Right lobe of liver (tissue), 6 donors: ENCODE results near the gene PCNX2. TPM values are rescaled to one million over a fixed set of nuclear protein-coding genes. Genes with fewer than 3 reads are reported as not detected.

Experiments used
- ATAC-seq, 4 donors: fragments of 200-7000 bp; cut with Tn5 transposase; one replicate each; pipeline ENCODE4 v1.9.1; 2020; ENCODE audit warnings: mild to moderate bottlenecking in 4 of 4, moderate library complexity in 4 of 4
- DNase-seq, 3 donors: peaks; one replicate each; pipeline ENCODE4 v3.0.0-alpha.2; 2020
- H3K27ac ChIP-seq, 3 donors: fragments of 200-600 bp; one replicate each; pipeline ENCODE4 v1.8.0; 2022
- H3K27me3 ChIP-seq, 2 donors: fragments of 200-600 bp; one replicate each; pipeline ENCODE4 v1.8.0; 2022
- H3K36me3 ChIP-seq, 4 donors: fragments of 200-600 bp; sonication (generic) in 1 of 4; one replicate each; pipeline versions ENCODE4 v1.5.1 to v1.8.0; 2017 to 2022; ENCODE audit warnings: control low read depth in 1 of 4
- H3K4me1 ChIP-seq, 4 donors: fragments of 200-600 bp; sonication (generic) in 1 of 4; one replicate each; pipeline versions ENCODE4 v1.5.1 to v1.8.0; 2017 to 2022; ENCODE audit warnings: control low read depth in 1 of 4
- H3K4me3 ChIP-seq, 3 donors: fragments of 200-600 bp; one replicate each; pipeline ENCODE4 v1.8.0; 2022
- H3K9me3 ChIP-seq, 4 donors: fragments of 200-600 bp; sonication (generic) in 1 of 4; one replicate each; pipeline versions ENCODE4 v1.5.1 to v1.8.0; 2017 to 2022; ENCODE audit warnings: control low read depth in 1 of 4
- POLR2A ChIP-seq: fragments of 450-650 bp; IDR thresholded peaks from one replicate; pipeline ENCODE4 v1.6.1; 2017; ENCODE audit warnings: antibody characterized with exemption, mild to moderate bottlenecking
- whole genome bisulfite sequencing: methylation state at CpG from one replicate; pipeline ENCODE4 v1.1.6; 2018; ENCODE audit warnings: low coverage, low lambda C conversion rate; ENCODE audit not compliant: insufficient coverage; ENCODE audit errors: missing lambda C conversion rate; 5-methylcytosine and 5-hydroxymethylcytosine counted together
- intact Hi-C, 2 donors: fragments of 100-400 bp; cut with DNase I; formaldehyde crosslinking; loops; one replicate each; pipeline versions ENCODE4 v1.11.2 to v1.14.1; 2022
- total RNA-seq, 6 experiments: library from RNA; depleted of rRNA in 2 of 6; stranded (reverse); fragments of >200 nt in 2 of 6; fragmentation: NEBNext Ultra II Directional in 3 of 6; extraction: Animal tissue kit (Norgen Biotek cat#: 25700) in 3 of 6; gene quantifications; one replicate each; pipeline versions ENCODE4 v1.1.0 to v1.2.4, GENCODE V29; 2016 to 2023
- TF ChIP-seq, protein P1 (sequence below), 4 donors: fragments of 200-600 bp in 3 of 4; fragments of 450-650 bp in 1 of 4; IDR thresholded peaks; one replicate each; pipeline versions ENCODE4 v1.5.1 to v1.8.0; 2016 to 2022; ENCODE audit warnings: antibody characterized with exemption in 4 of 4, mild to moderate bottlenecking in 2 of 4
- donor health status: DM: no; HTN: yes; CAD: no.
- donor health status: DM: no; HTN: no; CAD: no.
- donor health status: DM: no; HTN: no; CAD: no.
- donor health status: DM: no; HTN: yes; CAD: no.
- donor health status: DM: no; HTN: yes; CAD: no.

The PCNX2 gene
- total RNA-seq, 6 experiments from 2014 or later: 0.35 to 3.4 (median 0.82) TPM

DNA sequence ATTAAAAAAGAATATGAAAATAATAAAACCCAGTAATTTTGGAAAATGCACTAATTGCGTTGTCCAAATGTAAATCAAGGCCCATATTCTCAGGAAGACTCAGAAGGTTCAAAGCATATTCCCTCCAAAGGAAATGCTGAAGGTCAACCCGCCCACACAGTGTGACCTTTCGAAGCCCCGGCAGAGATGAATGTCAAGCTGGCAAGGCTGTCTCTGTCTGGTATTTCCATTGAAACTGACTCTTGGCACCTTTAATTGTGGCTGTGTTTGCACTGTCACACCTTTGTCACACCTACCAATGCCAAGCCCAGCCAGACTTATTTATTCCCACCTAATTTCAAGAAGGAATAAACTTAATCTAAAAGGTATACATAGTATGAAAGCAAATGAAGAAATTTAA, 262.6 kb downstream of the PCNX2 start:
- Histone ChIP-seq H3K36me3 (no peaks in the 10 kb centered on the region), H3K9me3 (no peaks in the 10 kb centered on the region), H3K4me1 (no peaks in the 10 kb centered on the region), H3K4me3 (no peak overlapping the region), H3K27ac (no peak overlapping the region), H3K27me3 (no peaks in the 10 kb centered on the region)
- intact Hi-C loops: no loop called here
- ATAC-seq (no peak), DNase-seq (no peak)
- TF ChIP-seq, protein P1, sequence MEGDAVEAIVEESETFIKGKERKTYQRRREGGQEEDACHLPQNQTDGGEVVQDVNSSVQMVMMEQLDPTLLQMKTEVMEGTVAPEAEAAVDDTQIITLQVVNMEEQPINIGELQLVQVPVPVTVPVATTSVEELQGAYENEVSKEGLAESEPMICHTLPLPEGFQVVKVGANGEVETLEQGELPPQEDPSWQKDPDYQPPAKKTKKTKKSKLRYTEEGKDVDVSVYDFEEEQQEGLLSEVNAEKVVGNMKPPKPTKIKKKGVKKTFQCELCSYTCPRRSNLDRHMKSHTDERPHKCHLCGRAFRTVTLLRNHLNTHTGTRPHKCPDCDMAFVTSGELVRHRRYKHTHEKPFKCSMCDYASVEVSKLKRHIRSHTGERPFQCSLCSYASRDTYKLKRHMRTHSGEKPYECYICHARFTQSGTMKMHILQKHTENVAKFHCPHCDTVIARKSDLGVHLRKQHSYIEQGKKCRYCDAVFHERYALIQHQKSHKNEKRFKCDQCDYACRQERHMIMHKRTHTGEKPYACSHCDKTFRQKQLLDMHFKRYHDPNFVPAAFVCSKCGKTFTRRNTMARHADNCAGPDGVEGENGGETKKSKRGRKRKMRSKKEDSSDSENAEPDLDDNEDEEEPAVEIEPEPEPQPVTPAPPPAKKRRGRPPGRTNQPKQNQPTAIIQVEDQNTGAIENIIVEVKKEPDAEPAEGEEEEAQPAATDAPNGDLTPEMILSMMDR (IDR thresholded peaks at IDR 0.05): no peak
- no peak for TF ChIP-seq POLR2A
- WGBS: 53% methylated on average over 4 of the region's 4 CpGs

DNA sequence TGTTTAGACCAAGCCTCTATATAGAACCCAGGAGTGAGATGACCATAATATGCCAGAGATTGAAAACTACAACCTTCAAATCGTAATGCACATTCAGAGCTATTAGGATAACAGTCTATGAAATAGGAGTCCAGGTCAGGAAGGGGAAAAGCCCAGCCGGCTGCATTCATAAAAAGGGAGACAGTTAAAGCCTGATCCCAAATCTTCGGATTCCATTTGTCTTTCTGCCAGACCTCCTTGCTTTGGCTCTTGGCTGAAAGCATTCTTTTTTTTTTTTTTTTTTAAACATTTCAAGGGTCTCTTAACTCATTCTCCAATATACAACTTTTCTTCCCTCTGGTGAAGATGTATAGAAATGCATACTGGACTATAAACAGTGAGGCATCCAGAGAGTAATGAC, 264.0 kb downstream of the PCNX2 start:
- WGBS: 36% methylated on average over 3 of the region's 3 CpGs
- Histone ChIP-seq H3K9me3 (no peaks in the 10 kb centered on the region), H3K4me3 (no peak overlapping the region), H3K27ac (no peak overlapping the region), H3K36me3 (no peaks in the 10 kb centered on the region), H3K4me1 (no peaks in the 10 kb centered on the region), H3K27me3 (no peaks in the 10 kb centered on the region)
- no peak for DNase-seq
- ATAC-seq: no peak
- intact Hi-C loops: no loop called here
- no peak for TF ChIP-seq POLR2A
- TF ChIP-seq, protein P1 (IDR thresholded peaks at IDR 0.05): no peak

DNA sequence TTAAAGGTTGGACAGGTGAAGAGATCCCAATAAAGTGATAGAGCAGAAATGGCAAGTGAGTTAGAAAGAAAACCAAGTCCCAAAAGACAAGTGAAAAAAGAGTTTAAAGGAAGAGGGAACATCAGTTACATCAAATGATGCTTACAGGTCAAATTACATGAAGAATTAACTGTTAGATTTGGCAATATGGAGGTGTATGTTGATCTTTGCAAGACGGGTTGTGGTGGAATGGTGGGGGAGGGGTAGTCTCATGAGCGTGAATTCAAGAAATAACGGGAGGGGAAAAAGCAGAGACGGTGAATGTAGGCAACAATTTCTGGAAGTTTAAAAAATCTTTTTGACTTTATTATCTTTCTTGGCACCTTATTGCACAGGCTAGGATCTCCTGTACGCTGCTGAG, 268.5 kb downstream of the PCNX2 start:
- Histone ChIP-seq H3K27me3 (no peaks in the 10 kb centered on the region), H3K4me1 (no peaks in the 10 kb centered on the region), H3K36me3 (no peaks in the 10 kb centered on the region), H3K4me3 (no peak overlapping the region), H3K27ac (no peak overlapping the region), H3K9me3 (no peaks in the 10 kb centered on the region)
- 63% methylated on average over 5 of the region's 5 CpGs for WGBS
- no peak for TF ChIP-seq POLR2A
- TF ChIP-seq, protein P1 (IDR thresholded peaks at IDR 0.05): no peak
- intact Hi-C loops: loop anchor here in 1 of 2 donors (10.0 kb wide), 1 partner anchor 1162 kb away; no protein-coding TSS in a partner anchor
- ATAC-seq (no peak), DNase-seq (no peak)

DNA sequence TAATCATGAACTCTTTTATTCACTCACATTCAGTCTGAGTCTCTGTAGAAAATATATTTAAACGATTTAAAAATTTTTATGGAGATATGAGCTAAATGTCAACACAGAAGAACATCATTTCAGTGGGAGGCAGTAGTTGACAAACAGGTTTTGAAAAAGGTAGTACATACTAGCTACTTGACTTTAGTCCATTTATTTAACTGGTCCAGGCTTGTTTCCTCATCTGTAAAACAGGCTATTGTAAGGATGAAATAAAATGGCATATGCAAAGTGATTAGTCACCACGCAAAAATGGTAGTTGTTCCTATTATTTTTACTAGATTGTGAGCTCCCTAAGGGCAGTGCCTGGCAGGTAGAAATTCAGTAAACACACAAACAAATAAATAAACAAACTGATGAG, 270.0 kb downstream of the PCNX2 start:
- 58% methylated on average over 2 of the region's 2 CpGs for WGBS
- Histone ChIP-seq H3K4me3 (no peak overlapping the region), H3K36me3 (no peaks in the 10 kb centered on the region), H3K27me3 (no peaks in the 10 kb centered on the region), H3K9me3 (no peaks in the 10 kb centered on the region), H3K27ac (no peak overlapping the region), H3K4me1 (no peaks in the 10 kb centered on the region)
- intact Hi-C loops: loop anchor here in 1 of 2 donors (10.0 kb wide), 1 partner anchor 1161 kb away; no protein-coding TSS in a partner anchor
- DNase-seq (no peak), ATAC-seq (no peak)
- TF ChIP-seq, protein P1 (IDR thresholded peaks at IDR 0.05): no peak
- no peak for TF ChIP-seq POLR2A

DNA sequence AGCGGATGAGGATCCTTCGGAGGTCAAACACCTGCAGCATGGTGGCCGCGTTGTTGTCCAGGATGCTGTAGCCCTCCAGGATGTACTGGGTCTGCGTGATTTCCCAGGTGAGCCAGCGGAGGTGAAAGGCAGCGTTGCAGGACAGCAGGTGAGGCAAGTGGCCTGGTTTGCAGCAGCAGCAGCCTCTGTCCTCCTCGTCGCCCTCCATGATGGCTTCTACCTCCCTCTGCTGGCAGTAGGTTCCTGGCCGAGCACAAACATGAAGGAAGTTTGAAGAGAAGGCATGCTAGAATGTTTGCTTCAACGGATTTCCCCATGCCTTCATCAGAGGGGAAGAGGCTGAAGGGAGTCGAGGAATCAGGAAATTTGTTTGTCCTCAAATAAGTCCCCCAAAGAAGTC, 270.4 kb downstream of the PCNX2 start:
- ATAC-seq (peak; percentile 72 to 94 (median 85)), DNase-seq (peak; percentile 52 to 60 (median 54))
- TF ChIP-seq, protein P1 (IDR thresholded peaks at IDR 0.05): peak; percentile 41 to 55 (median 45)
- no peak for TF ChIP-seq POLR2A
- intact Hi-C loops: loop anchor here in 1 of 2 donors (10.0 kb wide), 1 partner anchor 1160 kb away; no protein-coding TSS in a partner anchor
- Histone ChIP-seq H3K4me3 (no peak overlapping the region), H3K27me3 (no peaks in the 10 kb centered on the region), H3K9me3 (no peaks in the 10 kb centered on the region), H3K27ac (no peak overlapping the region), H3K36me3 (no peaks in the 10 kb centered on the region), H3K4me1 (no peaks in the 10 kb centered on the region)
- WGBS: 8% methylated on average over 5 of the region's 12 CpGs
